IMR-90 (cell line): ENCODE results near the gene CEP295NL. TPM values are rescaled to one million over a fixed set of nuclear protein-coding genes. Genes with fewer than 3 reads are reported as not detected.

Experiments
- ATAC-seq: fragments of 200-7000 bp; cut with Tn5 transposase; 2 replicates; pipeline ENCODE4 v1.9.1; 2020; ENCODE audit warnings: low read depth, mild to moderate bottlenecking, moderate library complexity
- BruUV-seq: library from RNA; stranded (reverse); fragments of 400-500 nt; replicated peaks from 2 replicates; lab custom pipeline; 2021; lab: Mats Ljungman, UMichigan
- CTCF ChIA-PET: fragments of 300-600 bp; formaldehyde crosslinking; extraction: SDS; loops from one replicate; lab custom pipeline; 2021; ENCODE audit warnings: antibody characterized with exemption; lab: Yijun Ruan, JAX
- POLR2A ChIA-PET: fragments of 300-600 bp; sonication (Branson Sonifier 250); formaldehyde crosslinking; loops from one replicate; lab custom pipeline; 2022; ENCODE audit warnings: antibody characterized with exemption; ENCODE audit not compliant: unreplicated experiment; lab: Charles Lee
- DNase-seq: peaks from one replicate; pipeline ENCODE4 v3.0.0; 2013
- H2AFZ ChIP-seq: replicated peaks from 2 replicates; pipeline ENCODE3; 2013; ENCODE audit warnings: low read length, mild to moderate bottlenecking; ENCODE audit not compliant: poor library complexity
- H2AK5ac ChIP-seq: 2 replicates; pipeline ENCODE4 v1.6.1; 2013; ENCODE audit warnings: low read depth, low read length, inconsistent platforms
- H2AK9ac ChIP-seq: replicated peaks from 2 replicates; pipeline ENCODE3; 2013; ENCODE audit warnings: mild to moderate bottlenecking, low read depth, low read length, moderate library complexity; ENCODE audit not compliant: poor library complexity
- H2BK120ac ChIP-seq: 2 replicates; pipeline ENCODE4 v1.6.1; 2013; ENCODE audit warnings: low read depth, low read length, inconsistent platforms
- H2BK15ac ChIP-seq: 3 replicates; pipeline ENCODE4 v1.6.1; 2013; ENCODE audit warnings: low read depth, low read length, inconsistent platforms
- H2BK20ac ChIP-seq: 2 replicates; pipeline ENCODE4 v1.6.1; 2013; ENCODE audit warnings: low read depth, mild to moderate bottlenecking, inconsistent platforms, low read length, moderate library complexity
- H2BK5ac ChIP-seq: 2 replicates; pipeline ENCODE4 v1.6.1; 2013; ENCODE audit warnings: mild to moderate bottlenecking, low read depth, low read length, inconsistent platforms; ENCODE audit not compliant: poor library complexity, severe bottlenecking
- H3K14ac ChIP-seq: replicated peaks from 2 replicates; pipeline ENCODE4 v1.6.1; 2013; ENCODE audit warnings: low read depth, low read length, inconsistent platforms
- H3K18ac ChIP-seq: 2 replicates; pipeline ENCODE4 v1.6.1; 2013; ENCODE audit warnings: low read depth, low read length, control low read depth
- H3K23ac ChIP-seq: 2 replicates; pipeline ENCODE4 v1.6.1; 2013; ENCODE audit warnings: low read depth, low read length, inconsistent platforms
- H3K27ac ChIP-seq: 2 replicates; pipeline ENCODE4 v1.5.1; 2013; ENCODE audit warnings: mild to moderate bottlenecking, control low read depth, low read length; ENCODE audit not compliant: insufficient read depth
- H3K27me3 ChIP-seq: 2 replicates; pipeline ENCODE4 v1.6.1; 2013; ENCODE audit warnings: low read length; ENCODE audit not compliant: control insufficient read depth, insufficient read depth
- H3K36me3 ChIP-seq: 2 replicates; pipeline ENCODE4 v1.6.1; 2013; ENCODE audit warnings: low read length, mixed read lengths; ENCODE audit not compliant: control insufficient read depth, insufficient read depth
- H3K4ac ChIP-seq: 2 replicates; pipeline ENCODE4 v1.6.1; 2013; ENCODE audit warnings: low read depth, low read length, inconsistent platforms
- H3K4me1 ChIP-seq: 2 replicates; pipeline ENCODE4 v1.6.1; 2013; ENCODE audit warnings: low read length, mixed read lengths; ENCODE audit not compliant: control insufficient read depth, insufficient read depth
- H3K4me2 ChIP-seq: 2 replicates; pipeline ENCODE4 v1.6.1; 2013; ENCODE audit warnings: low read depth, mild to moderate bottlenecking, control low read depth, low read length, moderate library complexity
- H3K4me3 ChIP-seq: 2 replicates; pipeline ENCODE4 v1.5.1; 2013; ENCODE audit warnings: low read depth, mild to moderate bottlenecking, control low read depth, low read length, moderate library complexity; ENCODE audit not compliant: insufficient read depth
- H3K56ac ChIP-seq: 2 replicates; pipeline ENCODE4 v1.6.1; 2013; ENCODE audit warnings: low read length, inconsistent platforms; ENCODE audit not compliant: insufficient read depth; ENCODE audit errors: extremely low read depth
- H3K79me1 ChIP-seq, 2 experiments: 2 replicates each; pipeline ENCODE4 v1.6.1; 2013; ENCODE audit warnings: low read length in 2 of 2, inconsistent platforms in 1 of 2, low read depth in 1 of 2
- H3K9ac ChIP-seq: 2 replicates; pipeline ENCODE4 v1.6.1; 2013; ENCODE audit warnings: low read depth, low read length, control low read depth
- H3K9me1 ChIP-seq: 2 replicates; pipeline ENCODE4 v1.6.1; 2013; ENCODE audit warnings: low read length, inconsistent platforms; ENCODE audit not compliant: insufficient read depth
- H3K9me3 ChIP-seq: 2 replicates; pipeline ENCODE4 v1.6.1; 2013; ENCODE audit warnings: low read length; ENCODE audit not compliant: control insufficient read depth, insufficient read depth
- H4K20me1 ChIP-seq: 2 replicates; pipeline ENCODE4 v1.6.1; 2013; ENCODE audit warnings: low read length, inconsistent platforms; ENCODE audit not compliant: insufficient read depth
- H4K5ac ChIP-seq: 2 replicates; pipeline ENCODE4 v1.6.1; 2013; ENCODE audit warnings: mild to moderate bottlenecking, low read depth, low read length, control low read depth
- H4K8ac ChIP-seq, 2 experiments: 2 replicates each; pipeline ENCODE4 v1.6.1; 2013; ENCODE audit warnings: low read depth in 2 of 2, low read length in 2 of 2, control low read depth in 1 of 2, inconsistent platforms in 1 of 2
- H4K91ac ChIP-seq: 2 replicates; pipeline ENCODE4 v1.6.1; 2013; ENCODE audit warnings: low read depth, low read length, inconsistent platforms; ENCODE audit not compliant: insufficient read depth
- BHLHE40 ChIP-seq: fragments of 150-350 bp; IDR thresholded peaks from 2 replicates; pipeline ENCODE4 v1.6.1; 2016; ENCODE audit warnings: mild to moderate bottlenecking, low read depth, low read length
- CEBPB ChIP-seq: IDR thresholded peaks from 2 replicates; pipeline ENCODE4 v1.6.1; 2012; ENCODE audit warnings: low read depth, low read length, improper control_type of control experiment
- CHD1 ChIP-seq: IDR thresholded peaks from 2 replicates; pipeline ENCODE4 v1.6.1; 2012; ENCODE audit warnings: low read depth, low read length, improper control_type of control experiment
- CTCF ChIP-seq: conservative IDR thresholded peaks from 2 replicates; pipeline ENCODE4 v1.5.1; 2012; ENCODE audit warnings: mild to moderate bottlenecking, low read depth, low read length, improper control_type of control experiment
- ELK1 ChIP-seq: fragments of 150-350 bp; IDR thresholded peaks from 2 replicates; pipeline ENCODE4 v1.6.1; 2016; ENCODE audit warnings: low read depth, mild to moderate bottlenecking, low read length, moderate library complexity, borderline replicate concordance
- FOS ChIP-seq: fragments of 150-350 bp; IDR thresholded peaks from 2 replicates; pipeline ENCODE4 v1.6.1; 2016; ENCODE audit warnings: low read depth, low read length
- MAFK ChIP-seq: IDR thresholded peaks from 2 replicates; pipeline ENCODE4 v1.6.1; 2012; ENCODE audit warnings: low read depth, low read length, improper control_type of control experiment
- MAZ ChIP-seq: IDR thresholded peaks from 2 replicates; pipeline ENCODE4 v1.6.1; 2012; ENCODE audit warnings: low read depth, mild to moderate bottlenecking, low read length, improper control_type of control experiment, moderate library complexity, borderline replicate concordance
- MXI1 ChIP-seq: IDR thresholded peaks from 2 replicates; pipeline ENCODE4 v1.6.1; 2012; ENCODE audit warnings: low read depth, mild to moderate bottlenecking, low read length, moderate library complexity, borderline replicate concordance
- NFE2L2 ChIP-seq: fragments of 150-350 bp; IDR thresholded peaks from 2 replicates; pipeline ENCODE4 v1.6.1; 2016; ENCODE audit warnings: low read depth, mild to moderate bottlenecking, low read length
- RFX5 ChIP-seq: IDR thresholded peaks from 2 replicates; pipeline ENCODE4 v1.8.0; 2012; ENCODE audit warnings: low read depth, mild to moderate bottlenecking, low read length, moderate library complexity
- USF2 ChIP-seq: fragments of 150-350 bp; IDR thresholded peaks from 2 replicates; pipeline ENCODE4 v1.6.1; 2017; ENCODE audit warnings: mild to moderate bottlenecking, antibody characterized with exemption, low read length, low read depth
- WGBS, 2 experiments: methylation state at CpG; one replicate each; pipeline versions ENCODE4 v1.1.5 to v1.1.7; 2013; ENCODE audit warnings: missing lambda C conversion rate in 2 of 2; ENCODE audit not compliant: insufficient read length in 1 of 2; ENCODE audit errors: extremely low coverage in 2 of 2; 5-methylcytosine and 5-hydroxymethylcytosine counted together
- dilution Hi-C: fragments of 300-500 bp; cut with HindIII; formaldehyde crosslinking; loops from one replicate; pipeline ENCODE4 v1.14.3; 2018; ENCODE audit warnings: low sequenced_read_pairs; ENCODE audit not compliant: unreplicated experiment
- in situ Hi-C: fragments of 300-500 bp; cut with MboI; formaldehyde crosslinking; loops from 3 replicates; pipeline ENCODE4 v1.14.3; 2019; ENCODE audit warnings: low sequenced_read_pairs, inconsistent platforms, mixed read lengths
- intact Hi-C: fragments of 100-400 bp; cut with micrococcal nuclease; formaldehyde crosslinking; loops from 2 replicates; pipeline ENCODE4 v1.10.0; 2022
- polyA plus RNA-seq, 3 experiments: library from polyadenylated mRNA; depleted of rRNA; stranded (reverse); fragments of >200 nt; gene quantifications; 2 replicates each; pipeline ENCODE4 v1.2.3, GENCODE V29; 2012; ENCODE audit warnings: low replicate concordance in 1 of 3
- total RNA-seq: library from RNA; depleted of rRNA; stranded (reverse); fragments of >200 nt; gene quantifications from 2 replicates; pipeline ENCODE4 v1.2.3, GENCODE V29; 2012

CEP295NL gene
- total and polyA plus RNA-seq, 2 of the 4 experiments (the other 2 are of a cell fraction) = 0.31 to 0.72 TPM

GRCh38 chr17:78933025-78933958 is 30.3 kb upstream of the CEP295NL start:
- ChIA-PET CTCF (interaction anchor here (0.9 to 1.3 kb wide), 2 partner anchors 38 to 68 kb away, joined by 3 to 5 read pairs; no protein-coding TSS in a partner anchor), POLR2A (interaction anchor here (0.5 to 1.0 kb wide), 2 partner anchors 11 to 33 kb away, joined by 3 to 5 read pairs; no protein-coding TSS in a partner anchor)
- Histone ChIP-seq H3K4me1 (peaks cover 28% of the 10 kb centered on the region), H3K9me3 (no peaks in the 10 kb centered on the region), H3K56ac (peak overlapping the region; percentile 80), H3K4ac (peak overlapping the region; percentile 97), H2AK9ac (peak overlapping the region; percentile 92), H3K9me1 (peaks cover 19% of the 10 kb centered on the region), H3K27ac (peak overlapping the region; percentile 95), H2BK20ac (peak overlapping the region; percentile 94), H4K91ac (peak overlapping the region; percentile 93), H3K36me3 (no peaks in the 10 kb centered on the region), H3K4me2 (peak overlapping the region; percentile 63), H2AFZ (peak overlapping the region; percentile 92), H3K79me1 (peaks cover 0 to 20% of the 10 kb centered on the region in 2 experiments; a peak in 2 of 4 replicates), H3K23ac (peak overlapping the region; percentile 90), H2AK5ac (peak overlapping the region; percentile 98), H4K5ac (peak overlapping the region; percentile 74), H4K20me1 (peaks cover 12% of the 10 kb centered on the region; the same call in 1 of the 2 replicates), H4K8ac (peak overlapping the region; percentile 42 to 92), H3K4me3 (peak overlapping the region; percentile 6; the same call in 1 of the 2 replicates), H3K9ac (peak overlapping the region; percentile 49), H3K27me3 (no peaks in the 10 kb centered on the region), H2BK120ac (peak overlapping the region; percentile 99), H3K18ac (peak overlapping the region; percentile 85), H3K14ac (peak overlapping the region; percentile 93), H2BK15ac (peak overlapping the region; percentile 96), H2BK5ac (peak overlapping the region; percentile 98)
- no TSS peak for BruUV-seq
- DNase-seq (peak; percentile 99), ATAC-seq (peak; percentile 61)
- in situ Hi-C loops (no loop called here), intact Hi-C loops (loop anchor here (1.0 kb wide), 1 partner anchor 8 kb away; the partner anchor contains the start of gene TIMP2), dilution Hi-C loops (no loop called here)
- 47% methylated on average over 7 of the region's 18 CpGs; no CpG with 5 or more reads in 1 of the 2 experiments for WGBS, 2 experiments
- TF ChIP-seq BHLHE40 (peak; percentile 86), MXI1 (0 out of 2 replicates have a peak, but pooled peaks have one; percentile 64), RFX5 (no peak), MAZ (peak; percentile 61; the same call in 1 of the 2 replicates), NFE2L2 (peak; percentile 79), ELK1 (no peak), CHD1 (no peak), CTCF (no peak), USF2 (peak; percentile 83), FOS (peak; percentile 92), MAFK (0 out of 2 replicates have a peak, but pooled peaks have one; percentile 19), CEBPB (peak; percentile 76)
